GM12878 (cell line): ENCODE data around the gene NFASC.

Experiments used
- EZH2 ChIP-seq: IDR thresholded peaks from 2 replicates; pipeline ENCODE4 v1.6.1; 2012; ENCODE audit warnings: low read depth, mild to moderate bottlenecking, control low read depth, inconsistent platforms, low read length, borderline replicate concordance; ENCODE audit not compliant: control insufficient read depth
- FOS ChIP-seq: IDR thresholded peaks from 3 replicates; pipeline ENCODE4 v1.6.1; 2011; ENCODE audit warnings: borderline replicate concordance; ENCODE audit not compliant: insufficient read length; ENCODE audit errors: extremely low read depth
- JUND ChIP-seq: IDR thresholded peaks from 2 replicates; pipeline ENCODE4 v1.6.1; 2012; ENCODE audit warnings: low read depth, mild to moderate bottlenecking, low read length, improper control_type of control experiment, moderate library complexity
- LARP7 ChIP-seq: fragments of 450-650 bp; IDR thresholded peaks from 2 replicates; pipeline ENCODE4 v1.6.1; 2017; ENCODE audit warnings: mild to moderate bottlenecking
- ZNF274 ChIP-seq: IDR thresholded peaks from one replicate; pipeline ENCODE4 v1.8.0; 2011; ENCODE audit not compliant: insufficient read length, insufficient read depth
- TF ChIP-seq, protein P1 (sequence below): fragments of 450-650 bp; IDR thresholded peaks from 2 replicates; pipeline ENCODE4 v1.6.1; 2017; ENCODE audit warnings: mild to moderate bottlenecking, moderate library complexity
- TF ChIP-seq, protein P2 (sequence below), 3 experiments: IDR thresholded peaks in 2 of 3; conservative IDR thresholded peaks in 1 of 3; 2 replicates each; pipeline ENCODE4 v1.5.1; 2011; ENCODE audit warnings: low read depth in 3 of 3, low read length in 3 of 3, mild to moderate bottlenecking in 3 of 3, control low read depth in 2 of 3, moderate library complexity in 2 of 3, inconsistent platforms in 1 of 3, mixed read lengths in 1 of 3; ENCODE audit not compliant: control insufficient read depth in 2 of 3, insufficient read depth in 1 of 3; ENCODE audit errors: extremely low read depth in 1 of 3
- TF ChIP-seq, protein P3 (sequence below): IDR thresholded peaks from 2 replicates; pipeline ENCODE4 v1.6.1; 2011; ENCODE audit warnings: low read depth, low read length, improper control_type of control experiment, borderline replicate concordance

DNA sequence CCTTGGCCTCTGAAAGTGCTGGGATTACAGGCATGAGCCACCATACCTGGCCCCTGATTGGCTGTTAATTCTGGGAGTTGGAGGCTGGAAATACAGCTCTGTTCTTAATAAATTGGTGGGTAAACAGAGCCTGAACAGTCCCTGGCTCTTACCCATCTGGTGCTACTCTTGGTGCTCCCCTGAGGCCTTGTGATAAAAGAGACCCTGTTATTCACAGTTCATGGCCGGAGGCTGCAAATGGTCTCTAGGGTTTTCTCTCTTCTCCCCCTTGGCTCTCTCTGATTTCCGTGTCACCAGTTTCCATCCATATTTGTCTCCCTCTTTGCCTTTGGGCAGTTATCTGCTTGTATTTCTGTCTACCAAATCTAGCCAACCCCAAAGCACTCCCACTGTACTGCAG, 17.2 kb downstream of the NFASC start:
- TF ChIP-seq, protein P1, sequence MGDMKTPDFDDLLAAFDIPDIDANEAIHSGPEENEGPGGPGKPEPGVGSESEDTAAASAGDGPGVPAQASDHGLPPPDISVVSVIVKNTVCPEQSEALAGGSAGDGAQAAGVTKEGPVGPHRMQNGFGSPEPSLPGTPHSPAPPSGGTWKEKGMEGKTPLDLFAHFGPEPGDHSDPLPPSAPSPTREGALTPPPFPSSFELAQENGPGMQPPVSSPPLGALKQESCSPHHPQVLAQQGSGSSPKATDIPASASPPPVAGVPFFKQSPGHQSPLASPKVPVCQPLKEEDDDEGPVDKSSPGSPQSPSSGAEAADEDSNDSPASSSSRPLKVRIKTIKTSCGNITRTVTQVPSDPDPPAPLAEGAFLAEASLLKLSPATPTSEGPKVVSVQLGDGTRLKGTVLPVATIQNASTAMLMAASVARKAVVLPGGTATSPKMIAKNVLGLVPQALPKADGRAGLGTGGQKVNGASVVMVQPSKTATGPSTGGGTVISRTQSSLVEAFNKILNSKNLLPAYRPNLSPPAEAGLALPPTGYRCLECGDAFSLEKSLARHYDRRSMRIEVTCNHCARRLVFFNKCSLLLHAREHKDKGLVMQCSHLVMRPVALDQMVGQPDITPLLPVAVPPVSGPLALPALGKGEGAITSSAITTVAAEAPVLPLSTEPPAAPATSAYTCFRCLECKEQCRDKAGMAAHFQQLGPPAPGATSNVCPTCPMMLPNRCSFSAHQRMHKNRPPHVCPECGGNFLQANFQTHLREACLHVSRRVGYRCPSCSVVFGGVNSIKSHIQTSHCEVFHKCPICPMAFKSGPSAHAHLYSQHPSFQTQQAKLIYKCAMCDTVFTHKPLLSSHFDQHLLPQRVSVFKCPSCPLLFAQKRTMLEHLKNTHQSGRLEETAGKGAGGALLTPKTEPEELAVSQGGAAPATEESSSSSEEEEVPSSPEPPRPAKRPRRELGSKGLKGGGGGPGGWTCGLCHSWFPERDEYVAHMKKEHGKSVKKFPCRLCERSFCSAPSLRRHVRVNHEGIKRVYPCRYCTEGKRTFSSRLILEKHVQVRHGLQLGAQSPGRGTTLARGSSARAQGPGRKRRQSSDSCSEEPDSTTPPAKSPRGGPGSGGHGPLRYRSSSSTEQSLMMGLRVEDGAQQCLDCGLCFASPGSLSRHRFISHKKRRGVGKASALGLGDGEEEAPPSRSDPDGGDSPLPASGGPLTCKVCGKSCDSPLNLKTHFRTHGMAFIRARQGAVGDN, result no peak
- TF ChIP-seq EZH2, result no peak
- TF ChIP-seq, protein P2, sequence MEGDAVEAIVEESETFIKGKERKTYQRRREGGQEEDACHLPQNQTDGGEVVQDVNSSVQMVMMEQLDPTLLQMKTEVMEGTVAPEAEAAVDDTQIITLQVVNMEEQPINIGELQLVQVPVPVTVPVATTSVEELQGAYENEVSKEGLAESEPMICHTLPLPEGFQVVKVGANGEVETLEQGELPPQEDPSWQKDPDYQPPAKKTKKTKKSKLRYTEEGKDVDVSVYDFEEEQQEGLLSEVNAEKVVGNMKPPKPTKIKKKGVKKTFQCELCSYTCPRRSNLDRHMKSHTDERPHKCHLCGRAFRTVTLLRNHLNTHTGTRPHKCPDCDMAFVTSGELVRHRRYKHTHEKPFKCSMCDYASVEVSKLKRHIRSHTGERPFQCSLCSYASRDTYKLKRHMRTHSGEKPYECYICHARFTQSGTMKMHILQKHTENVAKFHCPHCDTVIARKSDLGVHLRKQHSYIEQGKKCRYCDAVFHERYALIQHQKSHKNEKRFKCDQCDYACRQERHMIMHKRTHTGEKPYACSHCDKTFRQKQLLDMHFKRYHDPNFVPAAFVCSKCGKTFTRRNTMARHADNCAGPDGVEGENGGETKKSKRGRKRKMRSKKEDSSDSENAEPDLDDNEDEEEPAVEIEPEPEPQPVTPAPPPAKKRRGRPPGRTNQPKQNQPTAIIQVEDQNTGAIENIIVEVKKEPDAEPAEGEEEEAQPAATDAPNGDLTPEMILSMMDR (IDR thresholded peaks at IDR 0.05 in 2 of 3, conservative IDR thresholded peaks at IDR 0.05 in 1 of 3; ENCODE audit: control insufficient read depth in 2 of 3, extremely low read depth in 1 of 3, insufficient read depth in 1 of 3, low read depth in 3 of 3, low read length in 3 of 3), result no peak
- no peak for TF ChIP-seq LARP7
- no peak for TF ChIP-seq JUND
- no peak for TF ChIP-seq FOS
- TF ChIP-seq ZNF274, result no peak
- TF ChIP-seq, protein P3, sequence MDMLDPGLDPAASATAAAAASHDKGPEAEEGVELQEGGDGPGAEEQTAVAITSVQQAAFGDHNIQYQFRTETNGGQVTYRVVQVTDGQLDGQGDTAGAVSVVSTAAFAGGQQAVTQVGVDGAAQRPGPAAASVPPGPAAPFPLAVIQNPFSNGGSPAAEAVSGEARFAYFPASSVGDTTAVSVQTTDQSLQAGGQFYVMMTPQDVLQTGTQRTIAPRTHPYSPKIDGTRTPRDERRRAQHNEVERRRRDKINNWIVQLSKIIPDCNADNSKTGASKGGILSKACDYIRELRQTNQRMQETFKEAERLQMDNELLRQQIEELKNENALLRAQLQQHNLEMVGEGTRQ, result no peak
